Gastroesophageal sphincter (tissue), 3 donors: ENCODE data around the gene MUC22.

Experiments
- POLR2AphosphoS5 ChIP-seq: sonication (generic); formaldehyde crosslinking; IDR thresholded peaks from one replicate; pipeline ENCODE4 v1.6.1; 2017; ENCODE audit warnings: antibody characterized with exemption
- TF ChIP-seq, protein P1 (sequence below), 4 experiments: fragments of 200-600 bp in 2 of 4; fragments of 450-650 bp in 2 of 4; sonication (generic) in 1 of 4; IDR thresholded peaks; one replicate each; pipeline ENCODE4 v1.5.1; 2017 to 2019; ENCODE audit warnings: antibody characterized with exemption in 4 of 4, mild to moderate bottlenecking in 2 of 4, moderate library complexity in 2 of 4

DNA sequence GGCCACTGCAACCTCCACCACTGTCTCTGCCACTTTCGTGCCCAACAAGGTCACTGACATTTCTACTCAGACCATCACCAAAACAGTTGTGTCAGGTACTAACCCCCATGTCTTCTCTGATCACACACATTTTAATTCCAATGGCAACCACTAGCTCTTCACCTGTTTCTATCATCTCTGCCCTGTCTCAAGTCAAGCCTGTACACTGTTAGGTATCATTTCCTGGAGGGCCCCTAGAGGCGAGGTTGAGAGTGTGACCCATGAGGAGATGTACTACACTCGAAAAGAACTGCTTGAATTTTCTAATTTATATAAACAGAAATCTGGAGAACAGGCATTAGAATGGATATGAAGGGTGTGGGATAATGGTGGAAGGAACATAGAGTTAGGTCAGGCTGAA, 44.1 kb upstream of the MUC22 start:
- no peak for TF ChIP-seq POLR2AphosphoS5
- TF ChIP-seq, protein P1, sequence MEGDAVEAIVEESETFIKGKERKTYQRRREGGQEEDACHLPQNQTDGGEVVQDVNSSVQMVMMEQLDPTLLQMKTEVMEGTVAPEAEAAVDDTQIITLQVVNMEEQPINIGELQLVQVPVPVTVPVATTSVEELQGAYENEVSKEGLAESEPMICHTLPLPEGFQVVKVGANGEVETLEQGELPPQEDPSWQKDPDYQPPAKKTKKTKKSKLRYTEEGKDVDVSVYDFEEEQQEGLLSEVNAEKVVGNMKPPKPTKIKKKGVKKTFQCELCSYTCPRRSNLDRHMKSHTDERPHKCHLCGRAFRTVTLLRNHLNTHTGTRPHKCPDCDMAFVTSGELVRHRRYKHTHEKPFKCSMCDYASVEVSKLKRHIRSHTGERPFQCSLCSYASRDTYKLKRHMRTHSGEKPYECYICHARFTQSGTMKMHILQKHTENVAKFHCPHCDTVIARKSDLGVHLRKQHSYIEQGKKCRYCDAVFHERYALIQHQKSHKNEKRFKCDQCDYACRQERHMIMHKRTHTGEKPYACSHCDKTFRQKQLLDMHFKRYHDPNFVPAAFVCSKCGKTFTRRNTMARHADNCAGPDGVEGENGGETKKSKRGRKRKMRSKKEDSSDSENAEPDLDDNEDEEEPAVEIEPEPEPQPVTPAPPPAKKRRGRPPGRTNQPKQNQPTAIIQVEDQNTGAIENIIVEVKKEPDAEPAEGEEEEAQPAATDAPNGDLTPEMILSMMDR (IDR thresholded peaks at IDR 0.05): no peak
